Left colon (tissue), 2 donors: Measurements from ENCODE around the gene C1R. TPM values are rescaled to one million over a fixed set of nuclear protein-coding genes. Genes with fewer than 3 reads are reported as not detected.

Experiments
- total RNA-seq, 2 donors: library from RNA; stranded (reverse); fragmentation: NEBNext Ultra II Directional; extraction: Animal tissue kit (Norgen Biotek cat#: 25700); gene quantifications; one replicate each; pipeline ENCODE4 v1.2.1, GENCODE V29; 2021
- donor health status: DM: no; HTN: no; CAD: no.
- donor health status: DM: yes; HTN: yes; CAD: no.

Gene C1R
- total RNA-seq, 2 donors from 2014 or later = 63.1 to 129 TPM

Other genes starting within 250 kb of the C1R start
- 10 to 100 TPM in 1 of 2 donors, 1 to 10 TPM in 1; 4.4 to 10.5 TPM for gene CDCA3, start 241.2 kb downstream of the C1R start, total RNA-seq
- 10 to 100 TPM; 68.5 to 81.4 TPM for gene USP5, start 240.3 kb downstream of the C1R start, total RNA-seq
- 100 to 1,000 TPM; 702 to 720 TPM for gene TPI1, start 224.9 kb downstream of the C1R start, total RNA-seq
- gene SPSB2, start 219.1 kb downstream of the C1R start, total RNA-seq = 10 to 100 TPM; 11.7 to 11.8 TPM
- 1 to 10 TPM; 2.9 to 4.3 TPM for gene LRRC23, start 187.6 kb downstream of the C1R start, total RNA-seq
- 10 to 100 TPM in 1 of 2 donors, 1 to 10 TPM in 1; 3.1 to 10.9 TPM for gene ENO2, start 177.9 kb downstream of the C1R start, total RNA-seq
- gene ATN1, start 164.5 kb downstream of the C1R start, total RNA-seq = 10 to 100 TPM; 64.6 to 78.9 TPM
- not detected for gene RNU7-1, start 148.6 kb downstream of the C1R start, total RNA-seq
- gene C12orf57, start 148.4 kb downstream of the C1R start, total RNA-seq = 100 to 1,000 TPM; 151 to 168 TPM
- gene PTPN6, start 141.1 kb downstream of the C1R start, total RNA-seq = 10 to 100 TPM; 40.0 to 43.9 TPM
- 100 to 1,000 TPM; 202 to 249 TPM for gene PHB2, start 121.8 kb downstream of the C1R start, total RNA-seq
- gene EMG1, start 121.5 kb downstream of the C1R start, total RNA-seq = 10 to 100 TPM; 31.6 to 34.1 TPM
- 10 to 100 TPM; 87.1 to 87.9 TPM for gene LPCAT3, start 74.0 kb downstream of the C1R start, total RNA-seq
- 100 to 1,000 TPM in 1 of 2 donors, 10 to 100 TPM in 1; 54.9 to 109 TPM for gene C1S, start 31.7 kb downstream of the C1R start, total RNA-seq
- gene C1RL, start 16.8 kb upstream of the C1R start, total RNA-seq = 10 to 100 TPM; 48.6 to 52.7 TPM
- 1 to 10 TPM; 2.0 to 2.8 TPM for gene RBP5, start 36.4 kb upstream of the C1R start, total RNA-seq
- gene CLSTN3, start 37.9 kb upstream of the C1R start, total RNA-seq = 10 to 100 TPM in 1 of 2 donors, 1 to 10 TPM in 1; 8.3 to 13.1 TPM
- 10 to 100 TPM; 36.9 to 39.2 TPM for gene PEX5, start 97.2 kb upstream of the C1R start, total RNA-seq
- not detected for gene ACSM4, start 211.6 kb upstream of the C1R start, total RNA-seq